HCT116 (cell line): Measurements from ENCODE around the gene VPS41. TPM values are rescaled to one million over a fixed set of nuclear protein-coding genes. Genes with fewer than 3 reads are reported as not detected.

Experiments used
- ATAC-seq: fragments of 200-7000 bp; cut with Tn5 transposase; 2 replicates; pipeline ENCODE4 v1.9.1; 2020; ENCODE audit warnings: mild to moderate bottlenecking, moderate library complexity
- BruUV-seq: library from RNA; stranded (reverse); fragments of 400-500 nt; replicated peaks from 2 replicates; lab custom pipeline; 2021; lab: Mats Ljungman, UMichigan
- CTCF ChIA-PET: fragments of 300-600 bp; sonication (Branson Sonifier 250); formaldehyde crosslinking; loops from one replicate; lab custom pipeline; 2021; ENCODE audit warnings: antibody characterized with exemption; lab: Charles Lee
- POLR2A ChIA-PET: fragments of 300-600, 350-600 bp; sonication (Branson Sonifier 250); formaldehyde crosslinking; loops from one replicate; lab custom pipeline; 2021; ENCODE audit warnings: antibody characterized with exemption; lab: Charles Lee
- RAD21 ChIA-PET, 2 experiments: fragments of 300-600 bp; sonication (Branson Sonifier 250); formaldehyde crosslinking; loops; one replicate each; lab custom pipeline; 2023; ENCODE audit warnings: low total read pairs in 2 of 2; ENCODE audit not compliant: uncharacterized antibody in 2 of 2, unreplicated experiment in 2 of 2, low non-redundant PET in 1 of 2; lab: Charles Lee
- DNase-seq: peaks from one replicate; pipeline ENCODE4 v3.0.0-alpha.2; 2010; ENCODE audit warnings: low read depth, low spot score
- H2AFZ ChIP-seq: fragments of 200-600 bp; shearing (Covaris generic), sonication (generic); 2 replicates; pipeline ENCODE4 v1.6.1; 2017; ENCODE audit warnings: low read depth, mixed run types, mixed read lengths, antibody characterized with exemption, low read length; ENCODE audit not compliant: poor library complexity, severe bottlenecking
- H3K27ac ChIP-seq: 2 replicates; pipeline ENCODE4 v1.5.1; 2012; ENCODE audit warnings: low read depth, low read length
- H3K27me3 ChIP-seq: fragments of 200-600 bp; sonication (generic); 2 replicates; pipeline ENCODE4 v1.6.1; 2016; ENCODE audit warnings: mixed run types, low read length, mixed read lengths; ENCODE audit not compliant: insufficient read depth
- H3K36me3 ChIP-seq, 2 experiments: fragments of 200-500 bp in 1 of 2; fragments of 200-600 bp in 1 of 2; sonication (Bioruptor generic) in 1 of 2; sonication (generic) in 1 of 2; 2 replicates each; pipeline versions ENCODE4 v1.5.1 to v1.6.1; 2014 to 2016; ENCODE audit warnings: low read length in 2 of 2, inconsistent platforms in 1 of 2, mixed read lengths in 1 of 2, mixed run types in 1 of 2; ENCODE audit not compliant: insufficient read depth in 2 of 2, control insufficient read depth in 1 of 2
- H3K4me1 ChIP-seq, 2 experiments: fragments of 200-600 bp in 1 of 2; sonication (generic) in 1 of 2; 2 replicates each; pipeline versions ENCODE4 v1.5.1 to v1.6.1; 2012 to 2017; ENCODE audit warnings: low read length in 2 of 2, inconsistent platforms in 1 of 2, mild to moderate bottlenecking in 1 of 2, mixed read lengths in 1 of 2, mixed run types in 1 of 2, moderate library complexity in 1 of 2; ENCODE audit not compliant: insufficient read depth in 2 of 2, control insufficient read depth in 1 of 2
- H3K4me2 ChIP-seq: fragments of 200-600 bp; sonication (generic); 2 replicates; pipeline ENCODE4 v1.6.1; 2017; ENCODE audit warnings: mixed run types, low read length, mixed read lengths
- H3K4me3 ChIP-seq, 2 experiments: fragments of 200-600 bp in 1 of 2; sonication (generic) in 1 of 2; replicated peaks in 1 of 2; 2 replicates each; pipeline ENCODE4 v1.5.1; 2011 to 2016; ENCODE audit warnings: low read length in 2 of 2, control low read depth in 1 of 2, low read depth in 1 of 2, mild to moderate bottlenecking in 1 of 2, mixed read lengths in 1 of 2, mixed run types in 1 of 2
- H3K79me2 ChIP-seq: fragments of 200-600 bp; sonication (generic); 2 replicates; pipeline ENCODE4 v1.6.1; 2017; ENCODE audit warnings: mild to moderate bottlenecking, mixed run types, low read length, moderate library complexity, mixed read lengths; ENCODE audit not compliant: insufficient read depth
- H3K9ac ChIP-seq: fragments of 200-600 bp; sonication (generic); 2 replicates; pipeline ENCODE4 v1.6.1; 2016; ENCODE audit warnings: low read length, mixed read lengths
- H3K9me2 ChIP-seq: fragments of 200-600 bp; sonication (generic), shearing (Covaris generic); 2 replicates; pipeline ENCODE4 v1.6.1; 2017; ENCODE audit warnings: mixed run types, mild to moderate bottlenecking, moderate library complexity; ENCODE audit not compliant: insufficient read depth
- H3K9me3 ChIP-seq, 2 experiments: fragments of 200-500 bp in 1 of 2; fragments of 200-600 bp in 1 of 2; sonication (Bioruptor generic) in 1 of 2; sonication (generic) in 1 of 2; 2 replicates each; pipeline ENCODE4 v1.6.1; 2014 to 2017; ENCODE audit warnings: low read length in 2 of 2, mixed read lengths in 2 of 2, inconsistent platforms in 1 of 2, low read depth in 1 of 2, mild to moderate bottlenecking in 1 of 2, mixed run types in 1 of 2, moderate library complexity in 1 of 2; ENCODE audit not compliant: control insufficient read depth in 1 of 2, insufficient read depth in 1 of 2
- H4K20me1 ChIP-seq: fragments of 200-600 bp; sonication (generic), shearing (Covaris generic); 2 replicates; pipeline ENCODE4 v1.6.1; 2017; ENCODE audit warnings: mixed run types, mild to moderate bottlenecking, moderate library complexity; ENCODE audit not compliant: insufficient read depth
- CEBPB ChIP-seq: IDR thresholded peaks from 2 replicates; pipeline ENCODE4 v1.6.1; 2012; ENCODE audit warnings: low read depth
- RAD21 ChIP-seq: IDR thresholded peaks from 2 replicates; pipeline ENCODE4 v1.6.1; 2012; ENCODE audit warnings: low read depth, mild to moderate bottlenecking
- SIN3A ChIP-seq: IDR thresholded peaks from 2 replicates; pipeline ENCODE4 v1.6.1; 2012; ENCODE audit warnings: low read depth
- SP1 ChIP-seq: IDR thresholded peaks from 2 replicates; pipeline ENCODE4 v1.6.1; 2012; ENCODE audit warnings: low read depth
- SRF ChIP-seq: IDR thresholded peaks from 2 replicates; pipeline ENCODE4 v1.6.1; 2012; ENCODE audit warnings: low read depth
- TCF7L2 ChIP-seq: IDR thresholded peaks from 2 replicates; pipeline ENCODE4 v1.7.0; 2011; ENCODE audit warnings: borderline replicate concordance, inconsistent platforms; ENCODE audit not compliant: insufficient read depth, insufficient read length; ENCODE audit errors: extremely low read depth
- YY1 ChIP-seq: IDR thresholded peaks from 2 replicates; pipeline ENCODE4 v1.6.1; 2011; ENCODE audit warnings: low read length, low read depth, moderate library complexity, mild to moderate bottlenecking; ENCODE audit not compliant: insufficient replicate concordance; ENCODE audit errors: extremely low read depth
- intact Hi-C: fragments of 100-400 bp; cut with micrococcal nuclease; formaldehyde crosslinking; loops from 2 replicates; pipeline ENCODE4 v1.10.0; 2022
- total RNA-seq: library from RNA; stranded (reverse); gene quantifications from one replicate; pipeline ENCODE4 v1.2.1, GENCODE V29; 2021; ENCODE audit not compliant: unreplicated experiment
- TF ChIP-seq, protein P1 (sequence below): IDR thresholded peaks from 2 replicates; pipeline ENCODE4 v1.6.1; 2012
- TF ChIP-seq, protein P2 (sequence below): IDR thresholded peaks from 2 replicates; pipeline ENCODE4 v1.6.1; 2011; ENCODE audit warnings: mild to moderate bottlenecking, low read length, moderate library complexity; ENCODE audit not compliant: insufficient replicate concordance; ENCODE audit errors: extremely low read depth
- TF ChIP-seq, protein P3 (sequence below): IDR thresholded peaks from 2 replicates; pipeline ENCODE4 v1.6.1; 2012; ENCODE audit warnings: low read depth

The VPS41 gene
- total RNA-seq, 1 experiment from 2014 or later = 72.2 TPM

DNA sequence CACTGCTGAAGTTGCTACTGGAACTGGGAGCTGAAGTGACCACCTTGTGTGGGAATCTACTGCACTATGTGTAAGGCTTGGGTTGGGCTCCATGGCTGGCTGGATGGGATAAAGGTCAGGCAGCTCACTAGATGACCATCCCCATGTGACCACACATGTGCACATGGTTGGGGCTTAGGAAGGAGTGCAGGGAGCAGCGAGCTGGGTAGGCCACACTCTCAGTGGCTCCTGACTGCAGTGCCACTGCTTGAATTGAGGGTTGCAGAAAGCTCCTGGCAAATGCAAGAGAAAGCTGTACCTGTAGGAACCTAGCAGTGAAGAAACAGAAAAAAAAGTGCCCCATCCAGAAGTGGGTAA, 230.3 kb downstream of the VPS41 start:
- CTCF ChIA-PET = no interaction called here
- DNase-seq (no peak), ATAC-seq (no peak)
- H3K27ac ChIP-seq = no peak overlapping the region
- no peak overlapping the region for H2AFZ ChIP-seq
- H3K27me3 ChIP-seq = peaks cover 55% of the 10 kb centered on the region
- no peaks in the 10 kb centered on the region for H3K9me3 ChIP-seq
- H3K4me1 ChIP-seq = no peaks in the 10 kb centered on the region
- H3K9me2 ChIP-seq = no peaks in the 10 kb centered on the region
- no TSS peak for BruUV-seq
- no peaks in the 10 kb centered on the region for H3K36me3 ChIP-seq
- POLR2A ChIA-PET = no interaction called here
- H3K4me3 ChIP-seq = no peak overlapping the region
- no peaks in the 10 kb centered on the region for H3K79me2 ChIP-seq
- no peak overlapping the region for H3K4me2 ChIP-seq
- no peak overlapping the region for H3K9ac ChIP-seq
- no peaks in the 10 kb centered on the region for H4K20me1 ChIP-seq
- intact Hi-C loops = no loop called here
- RAD21 ChIA-PET = no interaction called here
- TF ChIP-seq SP1 = no peak
- TF ChIP-seq SRF = no peak
- no peak for TF ChIP-seq RAD21
- TF ChIP-seq TCF7L2 = no peak
- TF ChIP-seq, protein P1, sequence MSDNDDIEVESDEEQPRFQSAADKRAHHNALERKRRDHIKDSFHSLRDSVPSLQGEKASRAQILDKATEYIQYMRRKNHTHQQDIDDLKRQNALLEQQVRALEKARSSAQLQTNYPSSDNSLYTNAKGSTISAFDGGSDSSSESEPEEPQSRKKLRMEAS = no peak
- TF ChIP-seq, protein P2, sequence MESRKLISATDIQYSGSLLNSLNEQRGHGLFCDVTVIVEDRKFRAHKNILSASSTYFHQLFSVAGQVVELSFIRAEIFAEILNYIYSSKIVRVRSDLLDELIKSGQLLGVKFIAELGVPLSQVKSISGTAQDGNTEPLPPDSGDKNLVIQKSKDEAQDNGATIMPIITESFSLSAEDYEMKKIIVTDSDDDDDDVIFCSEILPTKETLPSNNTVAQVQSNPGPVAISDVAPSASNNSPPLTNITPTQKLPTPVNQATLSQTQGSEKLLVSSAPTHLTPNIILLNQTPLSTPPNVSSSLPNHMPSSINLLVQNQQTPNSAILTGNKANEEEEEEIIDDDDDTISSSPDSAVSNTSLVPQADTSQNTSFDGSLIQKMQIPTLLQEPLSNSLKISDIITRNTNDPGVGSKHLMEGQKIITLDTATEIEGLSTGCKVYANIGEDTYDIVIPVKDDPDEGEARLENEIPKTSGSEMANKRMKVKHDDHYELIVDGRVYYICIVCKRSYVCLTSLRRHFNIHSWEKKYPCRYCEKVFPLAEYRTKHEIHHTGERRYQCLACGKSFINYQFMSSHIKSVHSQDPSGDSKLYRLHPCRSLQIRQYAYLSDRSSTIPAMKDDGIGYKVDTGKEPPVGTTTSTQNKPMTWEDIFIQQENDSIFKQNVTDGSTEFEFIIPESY = no peak
- TF ChIP-seq YY1 = no peak
- TF ChIP-seq, protein P3, sequence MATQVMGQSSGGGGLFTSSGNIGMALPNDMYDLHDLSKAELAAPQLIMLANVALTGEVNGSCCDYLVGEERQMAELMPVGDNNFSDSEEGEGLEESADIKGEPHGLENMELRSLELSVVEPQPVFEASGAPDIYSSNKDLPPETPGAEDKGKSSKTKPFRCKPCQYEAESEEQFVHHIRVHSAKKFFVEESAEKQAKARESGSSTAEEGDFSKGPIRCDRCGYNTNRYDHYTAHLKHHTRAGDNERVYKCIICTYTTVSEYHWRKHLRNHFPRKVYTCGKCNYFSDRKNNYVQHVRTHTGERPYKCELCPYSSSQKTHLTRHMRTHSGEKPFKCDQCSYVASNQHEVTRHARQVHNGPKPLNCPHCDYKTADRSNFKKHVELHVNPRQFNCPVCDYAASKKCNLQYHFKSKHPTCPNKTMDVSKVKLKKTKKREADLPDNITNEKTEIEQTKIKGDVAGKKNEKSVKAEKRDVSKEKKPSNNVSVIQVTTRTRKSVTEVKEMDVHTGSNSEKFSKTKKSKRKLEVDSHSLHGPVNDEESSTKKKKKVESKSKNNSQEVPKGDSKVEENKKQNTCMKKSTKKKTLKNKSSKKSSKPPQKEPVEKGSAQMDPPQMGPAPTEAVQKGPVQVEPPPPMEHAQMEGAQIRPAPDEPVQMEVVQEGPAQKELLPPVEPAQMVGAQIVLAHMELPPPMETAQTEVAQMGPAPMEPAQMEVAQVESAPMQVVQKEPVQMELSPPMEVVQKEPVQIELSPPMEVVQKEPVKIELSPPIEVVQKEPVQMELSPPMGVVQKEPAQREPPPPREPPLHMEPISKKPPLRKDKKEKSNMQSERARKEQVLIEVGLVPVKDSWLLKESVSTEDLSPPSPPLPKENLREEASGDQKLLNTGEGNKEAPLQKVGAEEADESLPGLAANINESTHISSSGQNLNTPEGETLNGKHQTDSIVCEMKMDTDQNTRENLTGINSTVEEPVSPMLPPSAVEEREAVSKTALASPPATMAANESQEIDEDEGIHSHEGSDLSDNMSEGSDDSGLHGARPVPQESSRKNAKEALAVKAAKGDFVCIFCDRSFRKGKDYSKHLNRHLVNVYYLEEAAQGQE = no peak
- no peak for TF ChIP-seq SIN3A
- TF ChIP-seq CEBPB = no peak
